ENCODE measurements around the gene PLOD2. TPM values are rescaled to one million over a fixed set of nuclear protein-coding genes. Genes with fewer than 3 reads are reported as not detected.

Gene PLOD2
- total RNA-seq, 1 donor from 2014 or later = 117 TPM

DNA sequence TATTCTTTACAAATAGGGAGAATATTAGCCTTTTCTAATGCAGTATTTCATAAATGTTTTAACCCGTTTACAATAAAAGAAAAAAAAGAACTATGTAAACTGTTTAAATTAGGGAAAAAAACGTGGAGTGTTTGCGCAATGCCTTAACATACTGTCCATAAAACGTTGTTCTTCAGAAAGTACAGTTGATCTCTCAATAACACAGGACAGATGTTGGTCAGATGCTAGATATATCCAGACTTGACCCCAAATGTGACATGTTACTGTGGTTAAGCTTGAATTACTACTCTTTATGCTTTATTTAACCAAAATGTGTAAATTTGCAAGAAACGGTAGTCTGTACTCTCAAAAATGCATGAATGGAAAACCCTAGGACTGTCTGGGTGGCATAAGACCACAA is 110.3 kb downstream of the PLOD2 start:
- Histone ChIP-seq H3K4me2 (ENCODE audit: low read length) (no peak overlapping the region), H3K27me3 (ENCODE audit: insufficient read depth, low read length) (no peaks in the 10 kb centered on the region), H3K9ac (ENCODE audit: low read length) (no peak overlapping the region), H2AFZ (ENCODE audit: low read depth, low read length) (no peak overlapping the region), H3K36me3 (ENCODE audit: insufficient read depth, low read length) (no peaks in the 10 kb centered on the region), H4K20me1 (ENCODE audit: insufficient read depth, low read length) (no peaks in the 10 kb centered on the region), H3K9me3 (ENCODE audit: insufficient read depth, low read depth, low read length) (no peaks in the 10 kb centered on the region), H3K4me3 (ENCODE audit: insufficient read depth, low read depth, low read length) (no peak overlapping the region), H3K27ac (ENCODE audit: low read depth, low read length) (no peak overlapping the region), H3K4me1 (ENCODE audit: insufficient read depth, low read length) (no peaks in the 10 kb centered on the region), H3K79me2 (ENCODE audit: insufficient read depth, low read length) (no peaks in the 10 kb centered on the region)
- Mint-ChIP-seq H3K9me3 (ENCODE audit: unreplicated experiment) (peaks cover 2% of the 10 kb centered on the region), H3K27ac (ENCODE audit: unreplicated experiment) (no peak overlapping the region), H3K4me1 (ENCODE audit: low read depth, unreplicated experiment) (peaks cover 4% of the 10 kb centered on the region), H3K27me3 (ENCODE audit: low read depth, unreplicated experiment) (no peaks in the 10 kb centered on the region), H3K4me3 (ENCODE audit: unreplicated experiment) (no peak overlapping the region), H3K36me3 (ENCODE audit: low read depth, unreplicated experiment) (no peaks in the 10 kb centered on the region)
- TF ChIP-seq EZH2 (IDR thresholded peaks at IDR 0.05; ENCODE audit: insufficient read depth, low read length) = no peak
- TF ChIP-seq, protein P1, sequence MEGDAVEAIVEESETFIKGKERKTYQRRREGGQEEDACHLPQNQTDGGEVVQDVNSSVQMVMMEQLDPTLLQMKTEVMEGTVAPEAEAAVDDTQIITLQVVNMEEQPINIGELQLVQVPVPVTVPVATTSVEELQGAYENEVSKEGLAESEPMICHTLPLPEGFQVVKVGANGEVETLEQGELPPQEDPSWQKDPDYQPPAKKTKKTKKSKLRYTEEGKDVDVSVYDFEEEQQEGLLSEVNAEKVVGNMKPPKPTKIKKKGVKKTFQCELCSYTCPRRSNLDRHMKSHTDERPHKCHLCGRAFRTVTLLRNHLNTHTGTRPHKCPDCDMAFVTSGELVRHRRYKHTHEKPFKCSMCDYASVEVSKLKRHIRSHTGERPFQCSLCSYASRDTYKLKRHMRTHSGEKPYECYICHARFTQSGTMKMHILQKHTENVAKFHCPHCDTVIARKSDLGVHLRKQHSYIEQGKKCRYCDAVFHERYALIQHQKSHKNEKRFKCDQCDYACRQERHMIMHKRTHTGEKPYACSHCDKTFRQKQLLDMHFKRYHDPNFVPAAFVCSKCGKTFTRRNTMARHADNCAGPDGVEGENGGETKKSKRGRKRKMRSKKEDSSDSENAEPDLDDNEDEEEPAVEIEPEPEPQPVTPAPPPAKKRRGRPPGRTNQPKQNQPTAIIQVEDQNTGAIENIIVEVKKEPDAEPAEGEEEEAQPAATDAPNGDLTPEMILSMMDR (IDR thresholded peaks at IDR 0.05; ENCODE audit: insufficient read depth, low read depth, low read length) = no peak
- DNase-seq (ENCODE audit: low read depth) (no peak), FAIRE-seq (no peak)

DNA sequence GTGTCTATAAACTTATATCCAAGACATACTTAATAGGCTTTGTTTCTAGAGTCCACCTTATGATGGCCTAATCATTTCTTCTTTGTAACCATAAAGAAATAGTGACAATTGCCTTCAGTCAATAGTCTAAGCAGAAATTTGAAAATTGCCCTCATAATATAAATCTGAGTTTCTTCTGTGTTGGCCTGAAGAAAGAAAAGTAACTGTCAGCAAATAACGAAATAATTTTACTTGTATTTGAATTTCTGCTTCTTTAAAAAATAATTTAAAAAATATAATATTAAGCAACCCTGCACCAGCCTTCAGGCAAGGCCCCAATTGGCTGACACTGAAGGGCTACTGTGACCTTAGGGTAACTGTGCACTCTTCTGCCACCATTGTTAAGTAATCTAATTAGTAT is 113.5 kb downstream of the PLOD2 start:
- Histone ChIP-seq H3K9me3 (ENCODE audit: insufficient read depth, low read depth, low read length) (no peaks in the 10 kb centered on the region), H3K4me2 (ENCODE audit: low read length) (no peak overlapping the region), H2AFZ (ENCODE audit: low read depth, low read length) (no peak overlapping the region), H3K9ac (ENCODE audit: low read length) (no peak overlapping the region), H3K27ac (ENCODE audit: low read depth, low read length) (no peak overlapping the region), H3K79me2 (ENCODE audit: insufficient read depth, low read length) (no peaks in the 10 kb centered on the region), H4K20me1 (ENCODE audit: insufficient read depth, low read length) (no peaks in the 10 kb centered on the region), H3K36me3 (ENCODE audit: insufficient read depth, low read length) (no peaks in the 10 kb centered on the region), H3K4me1 (ENCODE audit: insufficient read depth, low read length) (no peaks in the 10 kb centered on the region), H3K4me3 (ENCODE audit: insufficient read depth, low read depth, low read length) (no peak overlapping the region), H3K27me3 (ENCODE audit: insufficient read depth, low read length) (no peaks in the 10 kb centered on the region)
- Mint-ChIP-seq H3K4me3 (ENCODE audit: unreplicated experiment) (no peak overlapping the region), H3K27ac (ENCODE audit: unreplicated experiment) (no peak overlapping the region), H3K36me3 (ENCODE audit: low read depth, unreplicated experiment) (no peaks in the 10 kb centered on the region), H3K27me3 (ENCODE audit: low read depth, unreplicated experiment) (no peaks in the 10 kb centered on the region), H3K9me3 (ENCODE audit: unreplicated experiment) (peaks cover 6% of the 10 kb centered on the region), H3K4me1 (ENCODE audit: low read depth, unreplicated experiment) (peaks cover 5% of the 10 kb centered on the region)
- DNase-seq (ENCODE audit: low read depth) = no peak
- FAIRE-seq = no peak
- TF ChIP-seq, protein P1 (IDR thresholded peaks at IDR 0.05; ENCODE audit: insufficient read depth, low read depth, low read length) = no peak
- no peak for TF ChIP-seq EZH2 (IDR thresholded peaks at IDR 0.05; ENCODE audit: insufficient read depth, low read length)

GRCh38 chr3:146044046-146044445 is 116.9 kb downstream of the PLOD2 start:
- Mint-ChIP-seq H3K9me3 (ENCODE audit: unreplicated experiment) (peaks cover 6% of the 10 kb centered on the region), H3K4me3 (ENCODE audit: unreplicated experiment) (no peak overlapping the region), H3K27me3 (ENCODE audit: low read depth, unreplicated experiment) (no peaks in the 10 kb centered on the region), H3K36me3 (ENCODE audit: low read depth, unreplicated experiment) (no peaks in the 10 kb centered on the region), H3K27ac (ENCODE audit: unreplicated experiment) (no peak overlapping the region), H3K4me1 (ENCODE audit: low read depth, unreplicated experiment) (peaks cover 5% of the 10 kb centered on the region)
- H3K36me3 ChIP-seq (ENCODE audit: insufficient read depth, low read length) = no peaks in the 10 kb centered on the region
- FAIRE-seq (no peak), DNase-seq (ENCODE audit: low read depth) (peak; percentile 46)
- H3K4me1 ChIP-seq (ENCODE audit: insufficient read depth, low read length) = no peaks in the 10 kb centered on the region
- no peak overlapping the region for H2AFZ ChIP-seq (ENCODE audit: low read depth, low read length)
- no peak overlapping the region for H3K4me3 ChIP-seq (ENCODE audit: insufficient read depth, low read depth, low read length)
- H3K4me2 ChIP-seq (ENCODE audit: low read length) = no peak overlapping the region
- H4K20me1 ChIP-seq (ENCODE audit: insufficient read depth, low read length) = no peaks in the 10 kb centered on the region
- TF ChIP-seq EZH2 (IDR thresholded peaks at IDR 0.05; ENCODE audit: insufficient read depth, low read length) = no peak
- TF ChIP-seq, protein P1 (IDR thresholded peaks at IDR 0.05; ENCODE audit: insufficient read depth, low read depth, low read length) = no peak
- no peaks in the 10 kb centered on the region for H3K9me3 ChIP-seq (ENCODE audit: insufficient read depth, low read depth, low read length)
- H3K79me2 ChIP-seq (ENCODE audit: insufficient read depth, low read length) = no peaks in the 10 kb centered on the region
- H3K9ac ChIP-seq (ENCODE audit: low read length) = no peak overlapping the region
- no peaks in the 10 kb centered on the region for H3K27me3 ChIP-seq (ENCODE audit: insufficient read depth, low read length)
- H3K27ac ChIP-seq (ENCODE audit: low read depth, low read length) = no peak overlapping the region

Measured in astrocyte (in vitro differentiated cells and primary cell).